Measurements from ENCODE around the gene MYOZ2. TPM values are rescaled to one million over a fixed set of nuclear protein-coding genes. Genes with fewer than 3 reads are reported as not detected.

The MYOZ2 gene
- total and polyA plus RNA-seq, 2 of the 13 experiments (the other 11 are each of a cell fraction or from before 2014, with no cell fraction given): 0.03 TPM; not detected in 1

- TF ChIP-seq HIC2 (CRISPR knock-in tag; IDR thresholded peaks at IDR 0.05; ENCODE audit: low read depth) (no peak), KDM3A (CRISPR knock-in tag; IDR thresholded peaks at IDR 0.05; ENCODE audit: low read depth) (no peak), ZNF460 (CRISPR knock-in tag; IDR thresholded peaks at IDR 0.05; ENCODE audit: borderline replicate concordance) (no peak), ZNF670 (CRISPR knock-in tag; IDR thresholded peaks at IDR 0.05; ENCODE audit: borderline replicate concordance) (no peak), BHLHE40 (IDR thresholded peaks at IDR 0.05; ENCODE audit: low read length) (no peak)
These were observed 69.3 kb downstream of the MYOZ2 start (continued) for GRCh38 chr4:119204916-119205315.

- BruUV-seq (replicated peaks): no TSS peak
- no peaks in the 10 kb centered on the region for H3K27me3 ChIP-seq (ENCODE audit: control insufficient read depth in 1 of 2, insufficient read depth in 2 of 2, low read length in 2 of 2)
- intact Hi-C loops (cut with micrococcal nuclease; ENCODE audit: unreplicated experiment): no loop called here
- CTCF ChIA-PET (ENCODE audit: low intra/inter-chr PET ratio, low total read pairs): no interaction called here
- no peaks in the 10 kb centered on the region for H4K20me1 ChIP-seq (ENCODE audit: insufficient read depth, low read length)
- no peak overlapping the region for H3K9ac ChIP-seq (ENCODE audit: insufficient read depth, low read depth, low read length)
- H3K4me3 ChIP-seq (replicated peaks in 1 of 3; ENCODE audit: insufficient read depth in 1 of 3, low read depth in 2 of 3, low read length in 3 of 3): no peak overlapping the region
- in situ Hi-C loops (cut with HindIII; ENCODE audit: extremely low pct_ligation_motif_present, low pct_unique_long_range_greater_than_20kb): no loop called here
- H3K79me2 ChIP-seq (ENCODE audit: insufficient read depth, low read length): no peaks in the 10 kb centered on the region
- DNase-seq (ENCODE audit: low spot score) (no peak), FAIRE-seq (no peak), ATAC-seq (no peak)
- no peaks in the 10 kb centered on the region for H3K36me3 ChIP-seq (replicated peaks in 1 of 2; ENCODE audit: control insufficient read depth in 1 of 2, insufficient read depth in 2 of 2, low read length in 2 of 2)
- no peak overlapping the region for H3K4me2 ChIP-seq (ENCODE audit: low read depth, low read length)
- POLR2A ChIA-PET: no interaction called here
- no peaks in the 10 kb centered on the region for H3K4me1 ChIP-seq (ENCODE audit: insufficient read depth, low read length)
- no peak overlapping the region for H3K27ac ChIP-seq (ENCODE audit: extremely low read length, insufficient read depth, low read length)
- no peak overlapping the region for H2AFZ ChIP-seq (ENCODE audit: low read length)
- TF ChIP-seq SNAPC2 (CRISPR knock-in tag; IDR thresholded peaks at IDR 0.05) (no peak), MIXL1 (CRISPR knock-in tag; IDR thresholded peaks at IDR 0.05) (no peak), IRF2 (CRISPR knock-in tag; IDR thresholded peaks at IDR 0.05) (no peak), ZNF557 (CRISPR knock-in tag; IDR thresholded peaks at IDR 0.05) (no peak), HMGA1 (CRISPR knock-in tag; conservative IDR thresholded peaks at IDR 0.05) (no peak), AHR (CRISPR knock-in tag; IDR thresholded peaks at IDR 0.05) (no peak), ZNF567 (CRISPR knock-in tag; IDR thresholded peaks at IDR 0.05; ENCODE audit: borderline replicate concordance) (no peak), MATR3 (CRISPR knock-in tag; IDR thresholded peaks at IDR 0.05) (no peak)
- no peaks in the 10 kb centered on the region for H3K9me3 ChIP-seq (ENCODE audit: low read length)
These were observed 70.1 kb downstream of the MYOZ2 start for GRCh38 chr4:119205690-119206089.

All from HepG2 (cell line).